GM19467 (cell line): ENCODE results near the gene FETUB.

Source experiments
- ATAC-seq: cut with Tn5 transposase; IDR thresholded peaks from one replicate; pipeline ENCODE4 v1.9.1; 2021; ENCODE audit warnings: mild to moderate bottlenecking, moderate library complexity; ENCODE audit not compliant: unreplicated experiment

Gene FETUB

DNA sequence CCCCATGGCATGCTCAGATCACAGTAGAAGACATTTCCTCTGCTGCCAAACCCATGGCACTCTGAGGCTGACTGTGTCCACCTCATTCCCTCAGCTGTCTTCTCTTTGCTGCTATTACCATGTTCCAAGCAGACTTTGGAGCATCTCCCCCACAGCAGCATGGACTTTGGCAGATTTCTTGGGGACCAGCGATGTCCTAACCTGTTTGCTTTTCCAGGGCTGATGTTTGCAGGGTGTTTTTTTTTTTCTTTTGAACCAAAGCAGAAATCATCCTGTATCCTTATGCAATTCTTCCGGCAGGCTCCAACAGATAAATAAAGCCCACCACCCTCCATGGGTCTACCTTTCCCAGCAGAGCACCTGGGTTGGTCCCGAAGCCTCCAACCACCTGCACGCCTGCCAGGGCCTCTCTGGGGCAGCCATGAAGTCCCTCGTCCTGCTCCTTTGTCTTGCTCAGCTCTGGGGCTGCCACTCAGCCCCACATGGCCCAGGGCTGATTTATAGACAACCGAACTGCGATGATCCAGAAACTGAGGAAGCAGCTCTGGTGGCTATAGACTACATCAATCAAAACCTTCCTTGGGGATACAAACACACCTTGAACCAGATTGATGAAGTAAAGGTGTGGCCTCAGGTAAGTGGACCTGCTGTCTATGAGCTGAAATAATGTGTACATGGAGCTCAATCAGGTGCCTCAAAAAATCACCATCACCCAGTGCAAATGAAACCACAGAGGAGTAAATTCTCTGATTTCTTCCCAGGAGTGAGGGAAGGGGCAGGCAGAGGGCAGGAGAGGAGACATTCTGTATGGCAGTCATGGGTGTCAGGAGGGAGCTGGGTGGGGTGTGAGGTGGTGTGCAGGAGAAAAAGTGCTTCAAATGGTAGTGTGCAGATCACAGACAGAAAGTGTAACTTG lies 27.2 kb upstream of the FETUB start, which contains the start of gene AHSG:
TSS of gene AHSG (plus strand) at position 340 of the 916 bp plus-strand sequence. CDS start at position 422, 82 bp downstream.
- ATAC-seq: no peak

GRCh38 chr3:186613637-186614265 lies 26.4 kb upstream of the FETUB start:
- ATAC-seq: no peak

GRCh38 chr3:186614266-186614596 lies 26.0 kb upstream of the FETUB start:
- ATAC-seq: no peak

GRCh38 chr3:186614597-186615483 lies 25.4 kb upstream of the FETUB start:
- ATAC-seq: no peak

GRCh38 chr3:186616299-186616617 lies 23.9 kb upstream of the FETUB start:
- no peak for ATAC-seq

GRCh38 chr3:186617036-186617946 lies 22.9 kb upstream of the FETUB start:
- peak; percentile 91 for ATAC-seq

DNA sequence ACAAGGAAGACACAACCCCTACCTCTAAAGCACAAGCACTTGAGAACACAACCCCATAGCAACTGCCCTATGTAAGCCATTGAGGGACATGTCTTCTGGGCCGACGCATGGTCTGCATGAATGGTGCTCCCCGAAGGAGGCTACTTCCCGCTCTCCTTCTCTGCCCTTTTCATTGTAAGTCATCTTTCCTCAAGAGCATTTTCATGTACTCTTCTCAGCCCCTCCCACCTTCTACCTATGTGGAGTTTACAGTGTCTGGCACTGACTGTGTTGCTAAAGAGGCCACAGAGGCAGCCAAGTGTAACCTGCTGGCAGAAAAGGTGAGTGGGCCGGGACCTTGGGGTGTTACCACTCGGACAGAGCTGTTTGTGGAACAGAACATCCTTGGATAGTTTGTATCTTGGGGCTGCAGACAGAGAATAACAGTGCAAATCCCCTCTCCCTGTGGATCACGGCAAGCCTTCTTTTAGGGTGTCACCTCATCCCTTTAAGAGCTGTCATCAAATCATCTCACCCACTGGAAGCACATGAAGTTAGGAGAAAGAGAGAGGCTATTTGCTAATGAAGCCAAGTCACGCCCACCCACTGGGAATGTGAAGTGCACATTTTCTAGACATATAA lies 21.8 kb upstream of the FETUB start:
- no peak for ATAC-seq

GRCh38 chr3:186619787-186620212 lies 20.4 kb upstream of the FETUB start:
- ATAC-seq: no peak

- ATAC-seq: no peak
Observed at GRCh38 chr3:186620213-186621092, 19.7 kb upstream of the FETUB start.

DNA sequence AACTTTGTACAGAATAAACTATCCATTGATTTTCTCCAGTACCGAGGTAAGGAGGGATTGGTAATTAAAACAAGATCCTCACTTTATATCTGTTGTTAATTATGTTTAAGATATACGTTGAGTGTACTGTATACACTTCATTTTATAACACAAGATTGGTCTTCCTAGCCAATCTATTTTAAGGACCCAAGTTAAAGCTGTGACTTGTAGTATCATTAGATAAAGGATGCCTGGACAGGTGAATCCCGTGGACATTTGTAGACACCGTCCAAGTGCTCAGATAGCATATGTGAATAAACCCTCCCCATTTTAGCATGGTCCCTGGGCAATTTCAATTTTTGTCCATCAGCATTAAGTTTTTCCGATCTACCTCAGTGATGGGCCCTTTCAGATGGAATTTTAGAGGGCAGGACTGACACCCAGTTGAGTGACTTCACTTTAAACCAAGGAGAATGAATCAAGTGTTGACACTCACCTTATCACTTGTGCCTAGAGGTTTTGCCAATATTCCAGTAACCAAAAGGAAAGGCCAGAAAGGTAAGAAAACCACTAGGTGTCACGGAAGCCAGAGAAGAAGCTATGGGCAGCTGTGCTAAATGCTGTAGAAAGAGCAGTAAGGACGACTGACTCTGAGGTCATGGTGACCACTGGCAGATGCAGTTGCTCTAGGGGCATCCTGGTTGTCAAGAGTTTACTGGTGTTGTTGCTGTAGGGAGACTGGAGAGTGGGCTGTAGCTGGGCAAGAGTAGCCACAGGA lies 18.1 kb upstream of the FETUB start:
- ATAC-seq: no peak

- no peak for ATAC-seq
Observed at GRCh38 chr3:186622651-186623310, 17.4 kb upstream of the FETUB start.

GRCh38 chr3:186624598-186624997 lies 15.6 kb upstream of the FETUB start:
- ATAC-seq: no peak

DNA sequence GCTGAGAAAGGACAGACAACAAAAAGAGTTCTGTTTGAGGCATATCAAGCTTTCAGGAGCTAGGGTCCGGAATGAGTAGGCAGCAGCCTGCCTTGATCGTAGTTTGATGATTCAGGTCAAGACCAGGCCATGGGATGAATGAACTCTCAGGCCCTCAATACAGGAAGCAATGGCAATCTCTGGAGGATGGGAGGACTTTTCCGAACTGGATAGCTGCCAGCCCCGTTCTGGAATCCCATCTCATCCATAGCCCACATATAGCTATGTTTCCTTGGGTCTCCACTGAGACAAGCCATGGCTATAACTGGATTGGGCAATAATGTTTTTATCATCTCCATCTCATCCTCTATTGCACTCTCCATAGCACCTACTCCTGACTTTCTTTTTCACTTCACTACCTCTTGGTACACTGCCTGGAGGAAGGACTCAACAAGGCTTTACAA lies 14.6 kb upstream of the FETUB start:
- no peak for ATAC-seq

DNA sequence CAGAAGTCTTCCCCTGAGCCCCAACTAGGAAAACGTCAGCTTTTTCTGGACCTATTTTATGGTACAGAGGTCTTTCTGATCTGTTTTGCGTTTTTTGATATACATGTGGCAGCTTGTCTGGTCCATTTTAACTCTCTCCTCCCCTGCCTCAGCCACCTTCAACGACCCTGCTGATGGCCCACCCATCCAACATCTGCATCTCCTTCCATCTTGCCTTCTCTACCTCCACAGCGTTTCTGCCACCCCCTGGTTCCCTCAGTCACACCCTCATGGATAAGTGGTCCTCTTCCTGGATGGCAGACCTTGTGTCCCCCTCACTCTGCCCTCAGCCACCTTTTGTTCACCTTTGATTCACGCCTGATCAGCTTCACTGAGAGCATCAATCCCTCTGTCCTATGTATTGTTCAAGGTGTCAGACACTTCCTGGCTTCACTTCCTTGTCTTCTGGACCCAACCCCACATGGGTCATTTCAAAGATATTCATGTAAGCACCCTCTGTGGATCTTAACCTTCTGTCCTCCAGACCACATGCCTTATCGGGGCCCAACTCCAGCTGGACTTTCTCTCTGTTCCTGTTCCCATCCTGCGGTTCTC lies 13.8 kb upstream of the FETUB start:
- no peak for ATAC-seq

DNA sequence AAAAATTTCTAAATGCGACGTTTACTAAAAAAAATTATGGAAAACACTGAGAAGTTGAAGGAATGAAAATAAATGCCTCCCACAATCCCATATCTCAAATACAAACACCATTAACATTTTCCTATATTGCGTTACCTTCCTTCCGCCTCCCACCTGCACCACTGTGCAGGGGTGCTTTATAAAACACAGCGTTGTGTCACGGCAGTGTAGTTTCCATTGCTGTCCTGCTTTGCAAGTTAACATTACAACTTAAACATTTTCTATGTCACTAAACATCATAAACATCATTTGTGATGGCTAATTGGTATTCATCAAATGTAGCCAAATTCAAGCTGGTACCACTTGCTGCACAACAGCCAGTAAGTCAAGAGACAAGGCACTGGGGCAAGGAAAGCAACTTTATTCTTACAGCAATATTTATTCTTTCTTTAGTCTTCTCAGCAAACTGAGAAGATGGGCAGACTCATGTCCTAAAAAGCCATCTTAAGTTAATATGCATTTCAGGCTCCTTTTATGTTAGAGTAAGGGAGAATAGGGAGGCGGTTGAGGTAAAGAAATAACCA lies 12.3 kb upstream of the FETUB start:
- no peak for ATAC-seq

DNA sequence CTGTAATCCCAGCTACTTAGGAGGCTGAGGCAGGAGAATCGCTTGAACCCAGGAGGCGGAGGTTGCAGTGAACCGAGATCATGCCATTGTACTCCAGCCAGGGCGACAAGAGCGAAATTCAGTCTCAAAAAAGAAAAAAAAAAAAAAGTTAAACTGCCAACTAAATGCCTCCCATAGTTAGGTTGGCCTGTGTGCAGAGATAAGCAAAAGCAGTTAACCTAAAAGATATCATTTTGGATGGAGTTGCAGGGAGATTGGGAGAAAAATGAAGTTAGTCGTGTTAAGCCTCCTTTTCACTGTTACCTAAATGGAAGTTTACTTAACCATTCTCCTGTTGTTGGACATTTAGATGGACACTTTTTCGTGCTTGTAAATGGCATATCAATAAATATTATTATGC lies 11.4 kb upstream of the FETUB start:
- no peak for ATAC-seq
